Endothelial cell of umbilical vein (primary cell): Measurements from ENCODE around the gene SMTNL2. TPM values are rescaled to one million over a fixed set of nuclear protein-coding genes. Genes with fewer than 3 reads are reported as not detected.

Source experiments
- BruUV-seq: library from RNA; stranded (reverse); fragments of 400-500 nt; replicated peaks from 2 replicates; lab custom pipeline; 2021; lab: Mats Ljungman, UMichigan
- CTCF ChIA-PET: fragments of 300-600, 350-600 bp; sonication (Branson Sonifier 250); formaldehyde crosslinking; loops from one replicate; lab custom pipeline; 2021; ENCODE audit warnings: antibody characterized with exemption, inconsistent platforms; lab: Charles Lee
- POLR2A ChIA-PET: fragments of 300-600, 350-600 bp; sonication (Branson Sonifier 250); formaldehyde crosslinking; loops from one replicate; lab custom pipeline; 2021; ENCODE audit warnings: antibody characterized with exemption, inconsistent platforms; lab: Charles Lee
- DNase-seq: peaks from one replicate; pipeline ENCODE4 v3.0.0-alpha.2; 2011; ENCODE audit warnings: low read depth, low spot score
- FAIRE-seq: peaks from 2 replicates; lab custom pipeline; 2011; peaks lifted over from hg19 to GRCh38; lab: Jason Lieb, UNC
- H2AFZ ChIP-seq: 2 replicates; pipeline ENCODE4 v1.6.0; 2012; ENCODE audit warnings: low read depth, low read length, control low read depth, inconsistent platforms
- H3K27ac ChIP-seq: 2 replicates; pipeline ENCODE4 v1.5.1; 2011; ENCODE audit warnings: low read depth, mild to moderate bottlenecking, control low read depth, low read length, moderate library complexity; ENCODE audit not compliant: insufficient read depth
- H3K27me3 ChIP-seq, 2 experiments: 2 replicates each; pipeline versions ENCODE4 v1.6.0 to v1.6.1; 2011; ENCODE audit warnings: low read length in 2 of 2, mixed read lengths in 1 of 2; ENCODE audit not compliant: control insufficient read depth in 2 of 2, insufficient read depth in 2 of 2
- H3K36me3 ChIP-seq, 2 experiments: 2 replicates in 1 of 2; 3 replicates in 1 of 2; pipeline ENCODE4 v1.5.1; 2011; ENCODE audit warnings: low read length in 2 of 2, mild to moderate bottlenecking in 1 of 2, moderate library complexity in 1 of 2; ENCODE audit not compliant: control insufficient read depth in 2 of 2, insufficient read depth in 2 of 2; ENCODE audit errors: extremely low read depth in 1 of 2
- H3K4me1 ChIP-seq: 3 replicates; pipeline ENCODE4 v1.5.1; 2011; ENCODE audit warnings: mild to moderate bottlenecking, low read length; ENCODE audit not compliant: control insufficient read depth, insufficient read depth; ENCODE audit errors: extremely low read depth
- H3K4me2 ChIP-seq: 2 replicates; pipeline ENCODE4 v1.6.1; 2011; ENCODE audit warnings: low read length, control low read depth, mixed read lengths; ENCODE audit not compliant: insufficient read depth
- H3K4me3 ChIP-seq, 3 experiments: fragments of 200-600 bp in 1 of 3; sonication (generic), shearing (Covaris generic) in 1 of 3; replicated peaks in 1 of 3; 2 replicates each; pipeline ENCODE4 v1.5.1; 2011 to 2016; ENCODE audit warnings: control low read depth in 3 of 3, low read length in 3 of 3, mild to moderate bottlenecking in 2 of 3, inconsistent platforms in 1 of 3, low read depth in 1 of 3, moderate library complexity in 1 of 3; ENCODE audit not compliant: insufficient read depth in 1 of 3
- H3K79me2 ChIP-seq: 2 replicates; pipeline ENCODE4 v1.6.0; 2012; ENCODE audit warnings: low read length, inconsistent platforms; ENCODE audit not compliant: control insufficient read depth, insufficient read depth
- H3K9ac ChIP-seq: replicated peaks from 2 replicates; pipeline ENCODE3; 2011; ENCODE audit warnings: low read length, control low read depth; ENCODE audit not compliant: insufficient read depth; ENCODE audit errors: extremely low read depth
- H3K9me1 ChIP-seq: replicated peaks from 3 replicates; pipeline ENCODE4 v1.6.0; 2011; ENCODE audit warnings: mild to moderate bottlenecking, low read length; ENCODE audit not compliant: control insufficient read depth, insufficient read depth; ENCODE audit errors: extremely low read depth
- H3K9me3 ChIP-seq: replicated peaks from 2 replicates; pipeline ENCODE4 v1.5.1; 2012; ENCODE audit warnings: low read length, inconsistent platforms; ENCODE audit not compliant: control insufficient read depth, insufficient read depth
- H4K20me1 ChIP-seq: replicated peaks from 2 replicates; pipeline ENCODE3; 2011; ENCODE audit warnings: mild to moderate bottlenecking, low read length; ENCODE audit not compliant: control insufficient read depth, insufficient read depth; ENCODE audit errors: extremely low read depth
- CTCF ChIP-seq, 2 donors: IDR thresholded peaks; 1 replicate in 1 of 2; 2 replicates in 1 of 2; pipeline ENCODE4 v1.5.1; 2011; ENCODE audit warnings: low read length in 2 of 2, mild to moderate bottlenecking in 2 of 2, moderate library complexity in 2 of 2, control low read depth in 1 of 2, inconsistent platforms in 1 of 2, low read depth in 1 of 2; ENCODE audit not compliant: insufficient read depth in 1 of 2; ENCODE audit errors: extremely low read depth in 1 of 2
- EZH2 ChIP-seq: IDR thresholded peaks from 2 replicates; pipeline ENCODE4 v1.6.1; 2012; ENCODE audit warnings: borderline replicate concordance, low read depth, mild to moderate bottlenecking, moderate library complexity, low read length, inconsistent platforms; ENCODE audit not compliant: severe bottlenecking
- FOS ChIP-seq: IDR thresholded peaks from 2 replicates; pipeline ENCODE4 v1.6.1; 2011; ENCODE audit warnings: mild to moderate bottlenecking, low read length, moderate library complexity, borderline replicate concordance; ENCODE audit not compliant: insufficient read depth
- GATA2 ChIP-seq: IDR thresholded peaks from 2 replicates; pipeline ENCODE4 v1.7.0; 2011; ENCODE audit warnings: low read depth, mild to moderate bottlenecking, moderate library complexity, mixed read lengths, low read length; ENCODE audit not compliant: insufficient read length, insufficient read depth
- JUN ChIP-seq: IDR thresholded peaks from 2 replicates; pipeline ENCODE4 v1.6.1; 2011; ENCODE audit warnings: borderline replicate concordance, low read depth; ENCODE audit not compliant: insufficient read length, insufficient read depth
- MYC ChIP-seq: IDR thresholded peaks from one replicate; pipeline ENCODE4 v1.6.1; 2011; ENCODE audit warnings: mild to moderate bottlenecking, low read depth, low read length
- POLR2A ChIP-seq: IDR thresholded peaks from 2 replicates; pipeline ENCODE4 v1.6.1; 2012; ENCODE audit warnings: low read depth, mild to moderate bottlenecking, control low read depth, low read length
- POLR2AphosphoS5 ChIP-seq: IDR thresholded peaks from 2 replicates; pipeline ENCODE4 v1.6.1; 2012; ENCODE audit warnings: low read depth, mild to moderate bottlenecking, control low read depth, low read length, moderate library complexity; ENCODE audit not compliant: insufficient read depth
- dilution Hi-C: fragments of 300-500 bp; cut with MboI; formaldehyde crosslinking; loops from one replicate; pipeline ENCODE4 v1.15.0; 2019; ENCODE audit warnings: low sequenced_read_pairs; ENCODE audit not compliant: extremely low pct_ligation_motif_present
- intact Hi-C: fragments of 100-400 bp; cut with micrococcal nuclease; formaldehyde crosslinking; loops from one replicate; pipeline ENCODE4 v1.10.0; 2022
- polyA plus RNA-seq, 4 experiments: library from polyadenylated mRNA; depleted of rRNA in 3 of 4; stranded (reverse) in 3 of 4; unstranded in 1 of 4; fragments of >200 nt; gene quantifications; 2 replicates each; pipeline versions ENCODE4 v1.2.1 to v1.2.3, GENCODE V29; 2011 to 2012; ENCODE audit warnings: missing spikeins in 1 of 4
- total RNA-seq: library from RNA; stranded (reverse); gene quantifications from 2 replicates; pipeline ENCODE4 v1.2.3, GENCODE V29; 2021
- TF ChIP-seq, protein P1 (sequence below): IDR thresholded peaks from 2 replicates; pipeline ENCODE4 v1.6.1; 2011; ENCODE audit not compliant: insufficient read depth, insufficient read length

The SMTNL2 gene
- total and polyA plus RNA-seq, 2 donors (not counting 3 experiments of a cell fraction or from before 2014, with no cell fraction given) = not detected

GRCh38 chr17:4584917-4585637 lies 748 bp downstream of the SMTNL2 start:
- FAIRE-seq = no peak
- no peaks in the 10 kb centered on the region for H3K79me2 ChIP-seq
- H3K9me1 ChIP-seq = no peaks in the 10 kb centered on the region
- TF ChIP-seq POLR2A = no peak
- TF ChIP-seq, protein P1, sequence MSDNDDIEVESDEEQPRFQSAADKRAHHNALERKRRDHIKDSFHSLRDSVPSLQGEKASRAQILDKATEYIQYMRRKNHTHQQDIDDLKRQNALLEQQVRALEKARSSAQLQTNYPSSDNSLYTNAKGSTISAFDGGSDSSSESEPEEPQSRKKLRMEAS = no peak
- TF ChIP-seq FOS = no peak
- TF ChIP-seq MYC = no peak
- TF ChIP-seq CTCF (IDR thresholded peaks at IDR 0.05; ENCODE audit: extremely low read depth in 1 of 2, insufficient read depth in 1 of 2, low read depth in 1 of 2, low read length in 2 of 2) = no peak
- TF ChIP-seq JUN = no peak
- TF ChIP-seq GATA2 = no peak
- no peak for TF ChIP-seq EZH2
- no peak for TF ChIP-seq POLR2AphosphoS5
- DNase-seq = no peak
- H3K4me1 ChIP-seq = no peaks in the 10 kb centered on the region
- peaks cover 29 to 35% of the 10 kb centered on the region in 2 experiments for H3K27me3 ChIP-seq
- H3K9me3 ChIP-seq = no peaks in the 10 kb centered on the region
- no TSS peak for BruUV-seq
- no peak overlapping the region for H3K9ac ChIP-seq
- H3K36me3 ChIP-seq = no peaks in the 10 kb centered on the region
- no peaks in the 10 kb centered on the region for H4K20me1 ChIP-seq
- CTCF ChIA-PET = interaction anchor here (2.2 kb wide), 1 partner anchor 18 kb away, joined by 24 read pairs; no protein-coding TSS in a partner anchor
- H3K27ac ChIP-seq = no peak overlapping the region
- H3K4me2 ChIP-seq = no peak overlapping the region
- intact Hi-C loops (no loop called here), dilution Hi-C loops (no loop called here)
- H3K4me3 ChIP-seq = no peak overlapping the region
- POLR2A ChIA-PET = no interaction called here
- H2AFZ ChIP-seq = no peak overlapping the region
